ENCODE results near the gene SAXO2.
A peak's percentile ranks its signal among the peaks of the same experiment; 100 is the strongest.
"Not testable (repeated sequence)": the region's sequence is repeated elsewhere in the genome, so short reads cannot be mapped to it uniquely, and the experiment has no call there.

Gene SAXO2

DNA sequence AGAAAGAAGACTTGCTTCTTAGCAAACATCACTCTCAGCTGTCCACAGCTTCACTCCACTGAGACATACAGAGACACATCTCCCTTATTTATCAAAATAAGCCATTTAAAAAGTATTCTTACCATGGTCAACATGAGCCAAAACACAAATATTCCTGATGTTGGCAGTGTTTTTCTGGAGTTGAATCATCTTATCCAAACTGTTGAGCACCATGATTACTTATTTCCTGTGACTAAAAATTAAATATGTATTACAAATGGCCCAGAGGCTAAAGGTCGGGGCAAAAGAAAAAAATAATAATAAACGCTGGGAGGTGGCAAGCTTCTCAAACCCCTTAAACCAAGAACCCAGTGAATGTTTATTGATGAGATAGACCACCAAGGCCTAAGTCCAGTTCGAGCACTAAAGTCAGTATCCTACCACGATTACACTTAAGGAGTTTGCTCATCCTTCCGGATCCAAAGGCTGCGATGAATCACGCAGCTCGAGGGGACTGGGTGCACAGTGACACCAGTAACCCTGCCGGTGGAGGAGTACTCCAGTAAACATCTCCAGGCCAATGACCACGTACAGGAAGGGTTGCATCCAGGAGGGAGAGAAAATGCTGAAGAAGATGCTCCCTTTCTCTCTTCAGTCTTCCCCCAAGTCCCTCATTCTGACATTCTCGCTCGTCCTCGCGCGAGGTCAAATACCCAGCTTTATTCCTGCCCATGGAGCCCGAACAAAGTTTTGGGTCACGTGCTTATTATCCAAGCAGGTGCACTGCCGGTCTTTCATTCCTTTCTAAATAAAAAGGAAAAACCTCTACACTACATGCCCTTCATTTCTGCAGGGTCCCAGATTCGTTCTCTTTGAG is 824 bp upstream of the SAXO2 start:
- DNase-seq (ENCODE audit: low spot score), result peak; percentile 71
- H3K27ac ChIP-seq, result peak overlapping the region; percentile 27 to 83
- peak overlapping the region; percentile 96 for H3K4me3 ChIP-seq

DNA sequence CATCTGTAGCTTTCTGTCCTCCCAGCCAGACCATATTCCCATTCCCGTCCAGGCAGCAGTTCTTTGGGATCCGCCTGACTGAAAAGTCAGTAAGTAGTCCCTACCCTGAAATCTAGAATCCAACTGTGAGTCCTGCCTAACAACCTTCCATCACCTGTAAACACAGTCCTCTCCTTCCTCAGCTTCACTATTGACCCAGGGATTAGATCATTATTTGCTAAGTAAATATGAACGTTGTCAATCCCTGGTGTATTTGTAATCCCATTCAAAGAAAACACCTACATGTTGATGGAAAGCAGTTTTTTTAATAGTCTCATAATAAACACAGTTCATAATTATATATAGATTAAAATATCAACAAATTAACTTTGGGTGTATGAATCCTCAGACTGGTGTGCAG is 732 bp downstream of the SAXO2 start:
- Histone ChIP-seq H3K4me3 (peak overlapping the region; percentile 96), H3K27ac (peak overlapping the region in 1 of 2 donors; percentile 83)
- DNase-seq (ENCODE audit: low spot score), result no peak
- TF ChIP-seq, protein P1, sequence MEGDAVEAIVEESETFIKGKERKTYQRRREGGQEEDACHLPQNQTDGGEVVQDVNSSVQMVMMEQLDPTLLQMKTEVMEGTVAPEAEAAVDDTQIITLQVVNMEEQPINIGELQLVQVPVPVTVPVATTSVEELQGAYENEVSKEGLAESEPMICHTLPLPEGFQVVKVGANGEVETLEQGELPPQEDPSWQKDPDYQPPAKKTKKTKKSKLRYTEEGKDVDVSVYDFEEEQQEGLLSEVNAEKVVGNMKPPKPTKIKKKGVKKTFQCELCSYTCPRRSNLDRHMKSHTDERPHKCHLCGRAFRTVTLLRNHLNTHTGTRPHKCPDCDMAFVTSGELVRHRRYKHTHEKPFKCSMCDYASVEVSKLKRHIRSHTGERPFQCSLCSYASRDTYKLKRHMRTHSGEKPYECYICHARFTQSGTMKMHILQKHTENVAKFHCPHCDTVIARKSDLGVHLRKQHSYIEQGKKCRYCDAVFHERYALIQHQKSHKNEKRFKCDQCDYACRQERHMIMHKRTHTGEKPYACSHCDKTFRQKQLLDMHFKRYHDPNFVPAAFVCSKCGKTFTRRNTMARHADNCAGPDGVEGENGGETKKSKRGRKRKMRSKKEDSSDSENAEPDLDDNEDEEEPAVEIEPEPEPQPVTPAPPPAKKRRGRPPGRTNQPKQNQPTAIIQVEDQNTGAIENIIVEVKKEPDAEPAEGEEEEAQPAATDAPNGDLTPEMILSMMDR (IDR thresholded peaks at IDR 0.05), result no peak

DNA sequence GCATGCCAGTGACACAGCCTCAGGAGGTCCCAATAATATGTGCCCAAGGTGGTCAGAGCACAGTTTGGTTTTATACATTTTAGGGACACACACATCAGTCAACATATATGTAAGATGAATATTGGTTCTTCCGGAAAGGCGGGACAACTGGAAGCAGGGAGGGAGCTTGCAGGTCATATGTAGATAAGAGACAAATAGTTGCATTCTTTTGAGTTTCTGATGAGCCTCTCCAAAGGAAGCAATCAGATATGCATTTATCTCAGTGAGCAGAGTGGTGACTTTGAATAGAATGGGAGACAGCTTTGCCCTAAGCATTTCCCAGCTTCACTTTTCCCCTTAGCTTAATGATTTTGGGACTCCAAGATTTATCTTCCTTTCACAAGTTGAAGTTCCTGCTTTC is 4.5 kb downstream of the SAXO2 start:
- not testable (repeated sequence) for DNase-seq (ENCODE audit: low spot score); H3K4me3 ChIP-seq; H3K27ac ChIP-seq

DNA sequence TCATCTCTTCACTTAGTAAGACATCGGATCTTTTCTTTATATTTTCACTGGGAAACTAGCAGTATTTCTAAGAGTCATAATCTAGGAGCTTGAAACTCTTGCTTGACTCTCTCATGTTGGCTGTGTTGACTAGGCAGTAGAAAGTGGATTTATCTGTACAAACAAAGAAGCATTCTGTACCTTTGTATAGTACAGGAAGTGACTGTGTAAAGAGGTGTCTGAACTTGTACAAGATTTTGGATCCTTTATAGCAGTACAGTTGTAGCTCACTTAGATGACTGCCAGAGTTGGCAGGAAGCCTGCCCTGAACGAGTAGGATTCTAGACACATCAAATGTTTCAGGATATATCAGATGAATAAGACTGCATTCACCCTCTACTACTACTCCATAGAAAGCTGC is 5.8 kb downstream of the SAXO2 start:
- H3K4me3 ChIP-seq; H3K27ac ChIP-seq; DNase-seq (ENCODE audit: low spot score): not testable (repeated sequence)

DNA sequence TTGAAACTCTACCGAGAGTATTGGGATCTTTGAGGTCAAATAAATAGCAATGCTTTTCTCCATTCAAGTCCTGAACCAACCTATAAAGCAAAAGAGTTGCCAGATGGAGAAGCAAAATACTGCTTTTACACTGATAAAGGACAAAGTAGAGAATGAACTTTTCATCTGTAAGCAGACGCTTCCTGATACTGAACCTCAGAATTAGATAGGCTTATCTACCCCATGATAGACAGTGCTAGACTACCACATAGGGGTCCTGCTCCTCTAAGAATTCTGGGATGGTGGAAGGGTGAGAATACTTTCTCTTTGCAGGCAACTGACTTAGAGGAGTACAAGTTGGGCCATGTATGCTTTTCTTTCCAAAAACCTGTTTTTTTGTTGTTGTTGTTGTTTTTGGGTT is 9.5 kb downstream of the SAXO2 start:
- DNase-seq (ENCODE audit: low spot score), result no peak
- no peak overlapping the region for H3K27ac ChIP-seq
- TF ChIP-seq, protein P1 (IDR thresholded peaks at IDR 0.05), result no peak
- H3K4me3 ChIP-seq, result no peak overlapping the region

DNA sequence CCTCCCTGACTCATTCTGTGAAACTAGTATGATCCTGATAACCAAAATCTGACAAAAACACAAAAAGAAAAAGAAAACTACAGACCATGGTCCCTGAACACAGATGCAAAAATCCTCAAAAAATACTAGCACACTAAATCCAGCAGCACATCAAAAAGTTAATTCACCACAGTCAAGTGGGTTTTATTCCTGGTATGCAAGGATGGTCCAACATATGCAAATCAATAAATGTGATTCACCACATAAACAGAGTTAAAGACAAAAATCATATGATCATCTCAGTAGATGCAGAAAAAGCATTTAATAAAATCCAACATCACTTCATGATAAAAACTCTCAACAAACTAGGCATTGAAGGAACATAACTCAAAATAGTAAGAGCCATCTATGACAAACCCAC is 12.8 kb downstream of the SAXO2 start:
- TF ChIP-seq, protein P1 (IDR thresholded peaks at IDR 0.05), result no peak
- no peak for DNase-seq (ENCODE audit: low spot score)
- Histone ChIP-seq H3K4me3 (no peak overlapping the region), H3K27ac (no peak overlapping the region)

DNA sequence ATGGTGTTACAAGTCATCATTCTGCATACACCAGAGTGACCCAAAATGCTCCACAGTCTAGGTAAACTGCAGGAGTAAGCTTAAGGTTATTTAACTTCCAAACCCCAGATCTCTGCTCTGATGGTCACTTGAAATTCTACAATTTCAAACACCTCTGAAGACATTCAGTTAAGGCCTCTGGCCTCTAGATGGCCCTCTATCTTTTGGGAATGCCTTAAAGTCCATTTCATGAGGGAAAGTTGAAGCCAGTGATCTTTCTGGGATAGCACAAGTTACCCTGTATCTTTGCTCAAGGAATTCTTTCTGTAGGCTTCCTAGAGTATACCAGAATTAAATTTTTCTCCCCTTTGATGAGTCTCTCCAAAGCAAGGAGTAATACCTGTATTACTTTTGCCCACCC is 18.7 kb downstream of the SAXO2 start:
- not testable (repeated sequence) for H3K27ac ChIP-seq; H3K4me3 ChIP-seq; DNase-seq (ENCODE audit: low spot score)

DNA sequence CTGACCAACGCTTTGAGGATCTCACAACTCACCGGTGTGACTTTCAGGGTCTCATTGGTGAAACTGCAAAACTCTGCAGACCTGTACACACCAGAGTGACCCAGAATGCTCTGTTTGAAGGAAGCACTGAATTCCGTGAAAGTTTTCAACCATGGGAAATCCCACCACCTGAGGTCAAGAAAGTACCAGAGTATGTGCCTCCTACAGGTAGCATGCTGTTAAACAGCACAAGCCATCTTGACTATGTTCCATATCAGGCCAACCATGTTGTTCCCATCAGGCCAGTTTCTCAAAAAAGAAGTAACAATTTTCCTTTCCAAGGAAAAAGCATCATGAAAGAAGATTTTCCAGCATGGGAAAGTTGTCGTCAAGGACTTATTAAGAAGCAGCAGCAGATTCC is 19.8 kb downstream of the SAXO2 start:
- H3K27ac ChIP-seq; DNase-seq (ENCODE audit: low spot score); H3K4me3 ChIP-seq: not testable (repeated sequence)

DNA sequence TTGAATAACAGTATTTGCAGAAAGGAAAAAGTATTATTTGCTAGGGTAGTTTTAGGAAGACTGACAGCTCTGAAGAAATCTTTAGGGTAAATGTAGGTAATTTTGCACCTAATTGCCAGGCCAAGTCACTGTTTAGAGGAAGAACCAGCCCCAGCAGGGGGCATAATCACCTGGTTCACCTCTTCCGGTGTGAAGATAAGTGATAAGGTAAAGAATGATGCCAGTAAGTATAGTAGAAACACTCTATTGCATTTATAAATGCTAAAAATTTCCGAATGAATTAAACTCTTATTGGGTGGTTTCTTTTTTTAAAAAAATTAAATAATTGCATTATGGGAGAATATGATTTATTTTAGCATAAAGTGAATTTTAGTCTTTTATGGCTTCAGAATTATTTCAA is 21.8 kb downstream of the SAXO2 start:
- not testable (repeated sequence) for H3K27ac ChIP-seq

DNA sequence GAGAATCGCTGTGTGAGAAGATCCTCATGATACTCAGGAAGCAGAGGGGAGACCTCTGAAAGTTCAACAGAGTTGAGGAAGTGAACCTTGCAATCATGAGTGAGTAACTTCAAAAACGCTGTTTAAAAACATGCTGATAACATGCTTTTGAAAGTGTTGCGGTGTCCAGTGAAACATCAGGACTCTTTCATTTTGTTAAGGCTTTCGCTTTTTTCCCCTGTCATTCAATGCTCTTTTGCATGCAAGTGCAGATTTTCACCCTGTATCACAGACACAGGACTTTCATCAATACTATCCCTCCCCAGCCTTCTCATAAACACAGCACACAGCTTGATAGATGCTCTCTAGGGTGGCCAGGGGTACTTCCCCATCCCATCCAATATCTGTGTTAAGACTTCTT is 23.9 kb downstream of the SAXO2 start:
- not testable (repeated sequence) for DNase-seq (ENCODE audit: low spot score); H3K27ac ChIP-seq; H3K4me3 ChIP-seq

More for the DNA sequence above, 21.8 kb downstream of the SAXO2 start:
- H3K4me3 ChIP-seq; DNase-seq (ENCODE audit: low spot score): not testable (repeated sequence)

DNA sequence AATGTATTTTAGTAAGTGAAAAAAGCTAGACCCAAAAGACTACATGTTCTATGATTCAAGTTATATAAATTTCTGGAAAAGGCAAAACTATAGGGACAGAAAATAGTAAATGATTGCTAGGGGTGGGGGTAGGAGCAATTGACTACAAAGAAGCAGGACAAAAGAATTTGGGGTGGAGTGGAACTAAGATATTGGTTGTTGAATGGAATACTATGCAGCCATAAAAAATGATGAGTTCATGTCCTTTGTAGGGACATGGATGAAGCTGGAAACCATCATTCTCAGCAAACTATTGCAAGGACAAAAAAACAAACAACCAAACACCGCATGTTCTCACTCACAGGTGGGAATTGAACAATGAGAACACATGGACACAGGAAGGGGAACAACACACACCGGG is 25.6 kb downstream of the SAXO2 start:
- DNase-seq (ENCODE audit: low spot score); H3K27ac ChIP-seq; H3K4me3 ChIP-seq: not testable (repeated sequence)
